ENCODE measurements around the gene LINGO4.

The LINGO4 gene

DNA sequence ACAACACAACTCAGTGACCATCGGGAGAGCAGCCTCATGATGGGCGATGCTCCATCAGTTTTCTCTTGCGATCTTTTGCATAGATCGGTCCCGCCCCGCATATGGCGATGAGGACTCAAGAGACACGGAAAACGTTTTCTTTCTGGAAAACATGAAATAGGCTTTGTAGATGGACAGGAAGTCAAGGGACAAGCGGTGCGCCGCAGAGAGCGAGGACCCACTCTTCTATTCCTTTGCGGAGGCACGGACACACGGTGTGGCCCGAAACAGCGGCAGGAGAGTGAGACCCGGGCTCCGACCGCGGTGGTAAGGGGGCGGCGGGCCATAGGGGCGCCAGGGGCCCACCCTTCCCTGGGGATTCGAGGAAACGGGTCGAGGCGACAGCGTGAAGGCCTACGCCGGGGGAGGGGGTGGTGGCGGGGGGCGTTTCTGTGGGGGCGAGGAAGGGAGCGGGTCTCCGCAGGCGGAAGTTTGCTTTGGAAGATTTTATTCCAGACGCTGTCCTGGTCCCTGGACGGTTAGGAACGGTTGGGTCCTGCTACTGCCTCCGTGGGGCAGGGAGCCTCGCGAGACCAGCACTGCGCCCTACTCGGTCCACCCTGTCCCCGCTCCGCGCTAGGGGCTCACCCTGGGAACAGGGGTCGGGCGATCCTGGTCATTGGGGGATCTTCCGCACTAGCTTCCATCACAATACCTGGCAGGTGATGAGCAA is 14.1 kb downstream of the LINGO4 start (continued):
- TF ChIP-seq, protein P1, sequence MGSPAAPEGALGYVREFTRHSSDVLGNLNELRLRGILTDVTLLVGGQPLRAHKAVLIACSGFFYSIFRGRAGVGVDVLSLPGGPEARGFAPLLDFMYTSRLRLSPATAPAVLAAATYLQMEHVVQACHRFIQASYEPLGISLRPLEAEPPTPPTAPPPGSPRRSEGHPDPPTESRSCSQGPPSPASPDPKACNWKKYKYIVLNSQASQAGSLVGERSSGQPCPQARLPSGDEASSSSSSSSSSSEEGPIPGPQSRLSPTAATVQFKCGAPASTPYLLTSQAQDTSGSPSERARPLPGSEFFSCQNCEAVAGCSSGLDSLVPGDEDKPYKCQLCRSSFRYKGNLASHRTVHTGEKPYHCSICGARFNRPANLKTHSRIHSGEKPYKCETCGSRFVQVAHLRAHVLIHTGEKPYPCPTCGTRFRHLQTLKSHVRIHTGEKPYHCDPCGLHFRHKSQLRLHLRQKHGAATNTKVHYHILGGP (tag by site-specific recombination; IDR thresholded peaks at IDR 0.05) = no peak
- TF ChIP-seq, protein P2, sequence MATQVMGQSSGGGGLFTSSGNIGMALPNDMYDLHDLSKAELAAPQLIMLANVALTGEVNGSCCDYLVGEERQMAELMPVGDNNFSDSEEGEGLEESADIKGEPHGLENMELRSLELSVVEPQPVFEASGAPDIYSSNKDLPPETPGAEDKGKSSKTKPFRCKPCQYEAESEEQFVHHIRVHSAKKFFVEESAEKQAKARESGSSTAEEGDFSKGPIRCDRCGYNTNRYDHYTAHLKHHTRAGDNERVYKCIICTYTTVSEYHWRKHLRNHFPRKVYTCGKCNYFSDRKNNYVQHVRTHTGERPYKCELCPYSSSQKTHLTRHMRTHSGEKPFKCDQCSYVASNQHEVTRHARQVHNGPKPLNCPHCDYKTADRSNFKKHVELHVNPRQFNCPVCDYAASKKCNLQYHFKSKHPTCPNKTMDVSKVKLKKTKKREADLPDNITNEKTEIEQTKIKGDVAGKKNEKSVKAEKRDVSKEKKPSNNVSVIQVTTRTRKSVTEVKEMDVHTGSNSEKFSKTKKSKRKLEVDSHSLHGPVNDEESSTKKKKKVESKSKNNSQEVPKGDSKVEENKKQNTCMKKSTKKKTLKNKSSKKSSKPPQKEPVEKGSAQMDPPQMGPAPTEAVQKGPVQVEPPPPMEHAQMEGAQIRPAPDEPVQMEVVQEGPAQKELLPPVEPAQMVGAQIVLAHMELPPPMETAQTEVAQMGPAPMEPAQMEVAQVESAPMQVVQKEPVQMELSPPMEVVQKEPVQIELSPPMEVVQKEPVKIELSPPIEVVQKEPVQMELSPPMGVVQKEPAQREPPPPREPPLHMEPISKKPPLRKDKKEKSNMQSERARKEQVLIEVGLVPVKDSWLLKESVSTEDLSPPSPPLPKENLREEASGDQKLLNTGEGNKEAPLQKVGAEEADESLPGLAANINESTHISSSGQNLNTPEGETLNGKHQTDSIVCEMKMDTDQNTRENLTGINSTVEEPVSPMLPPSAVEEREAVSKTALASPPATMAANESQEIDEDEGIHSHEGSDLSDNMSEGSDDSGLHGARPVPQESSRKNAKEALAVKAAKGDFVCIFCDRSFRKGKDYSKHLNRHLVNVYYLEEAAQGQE (tag by site-specific recombination; IDR thresholded peaks at IDR 0.05) = no peak
- TF ChIP-seq IKZF3 (tag by site-specific recombination; IDR thresholded peaks at IDR 0.05) (no peak), ZNF623 (tag by site-specific recombination; IDR thresholded peaks at IDR 0.05) (no peak), ZBTB20 (tag by site-specific recombination; IDR thresholded peaks at IDR 0.05) (peak; percentile 63; the same call in 1 of the 2 replicates), ZNF335 (tag by site-specific recombination; conservative IDR thresholded peaks at IDR 0.05) (peak; percentile 87), BCL11A (tag by site-specific recombination; IDR thresholded peaks at IDR 0.05; ENCODE audit: low read depth) (no peak), ZNF214 (tag by site-specific recombination; IDR thresholded peaks at IDR 0.05; ENCODE audit: borderline replicate concordance) (no peak), ZFP69B (tag by site-specific recombination; IDR thresholded peaks at IDR 0.05) (peak; percentile 77), OSR2 (tag by site-specific recombination; IDR thresholded peaks at IDR 0.05) (no peak), GLIS2 (tag by site-specific recombination; IDR thresholded peaks at IDR 0.05) (peak; percentile 50; the same call in 1 of the 2 replicates), ZNF248 (tag by site-specific recombination; IDR thresholded peaks at IDR 0.05) (no peak), KLF9 (tag by site-specific recombination; IDR thresholded peaks at IDR 0.05; ENCODE audit: low read depth) (peak; percentile 31; the same call in 1 of the 2 replicates), ZNF777 (tag by site-specific recombination; IDR thresholded peaks at IDR 0.05; ENCODE audit: borderline replicate concordance) (no peak; the same call in 1 of the 2 replicates), ZNF433 (tag by site-specific recombination; IDR thresholded peaks at IDR 0.05; ENCODE audit: low read depth) (no peak), ZNF274 (IDR thresholded peaks at IDR 0.05; ENCODE audit: low read length) (no peak), ZNF274 (tag by site-specific recombination; IDR thresholded peaks at IDR 0.05; ENCODE audit: borderline replicate concordance) (no peak), ZNF549 (tag by site-specific recombination; IDR thresholded peaks at IDR 0.05) (no peak), ZNF37A (tag by site-specific recombination; IDR thresholded peaks at IDR 0.05) (no peak)
- TF ChIP-seq, protein P3, sequence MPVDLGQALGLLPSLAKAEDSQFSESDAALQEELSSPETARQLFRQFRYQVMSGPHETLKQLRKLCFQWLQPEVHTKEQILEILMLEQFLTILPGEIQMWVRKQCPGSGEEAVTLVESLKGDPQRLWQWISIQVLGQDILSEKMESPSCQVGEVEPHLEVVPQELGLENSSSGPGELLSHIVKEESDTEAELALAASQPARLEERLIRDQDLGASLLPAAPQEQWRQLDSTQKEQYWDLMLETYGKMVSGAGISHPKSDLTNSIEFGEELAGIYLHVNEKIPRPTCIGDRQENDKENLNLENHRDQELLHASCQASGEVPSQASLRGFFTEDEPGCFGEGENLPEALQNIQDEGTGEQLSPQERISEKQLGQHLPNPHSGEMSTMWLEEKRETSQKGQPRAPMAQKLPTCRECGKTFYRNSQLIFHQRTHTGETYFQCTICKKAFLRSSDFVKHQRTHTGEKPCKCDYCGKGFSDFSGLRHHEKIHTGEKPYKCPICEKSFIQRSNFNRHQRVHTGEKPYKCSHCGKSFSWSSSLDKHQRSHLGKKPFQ (tag by site-specific recombination; IDR thresholded peaks at IDR 0.05) = no peak
- TF ChIP-seq, protein P4, sequence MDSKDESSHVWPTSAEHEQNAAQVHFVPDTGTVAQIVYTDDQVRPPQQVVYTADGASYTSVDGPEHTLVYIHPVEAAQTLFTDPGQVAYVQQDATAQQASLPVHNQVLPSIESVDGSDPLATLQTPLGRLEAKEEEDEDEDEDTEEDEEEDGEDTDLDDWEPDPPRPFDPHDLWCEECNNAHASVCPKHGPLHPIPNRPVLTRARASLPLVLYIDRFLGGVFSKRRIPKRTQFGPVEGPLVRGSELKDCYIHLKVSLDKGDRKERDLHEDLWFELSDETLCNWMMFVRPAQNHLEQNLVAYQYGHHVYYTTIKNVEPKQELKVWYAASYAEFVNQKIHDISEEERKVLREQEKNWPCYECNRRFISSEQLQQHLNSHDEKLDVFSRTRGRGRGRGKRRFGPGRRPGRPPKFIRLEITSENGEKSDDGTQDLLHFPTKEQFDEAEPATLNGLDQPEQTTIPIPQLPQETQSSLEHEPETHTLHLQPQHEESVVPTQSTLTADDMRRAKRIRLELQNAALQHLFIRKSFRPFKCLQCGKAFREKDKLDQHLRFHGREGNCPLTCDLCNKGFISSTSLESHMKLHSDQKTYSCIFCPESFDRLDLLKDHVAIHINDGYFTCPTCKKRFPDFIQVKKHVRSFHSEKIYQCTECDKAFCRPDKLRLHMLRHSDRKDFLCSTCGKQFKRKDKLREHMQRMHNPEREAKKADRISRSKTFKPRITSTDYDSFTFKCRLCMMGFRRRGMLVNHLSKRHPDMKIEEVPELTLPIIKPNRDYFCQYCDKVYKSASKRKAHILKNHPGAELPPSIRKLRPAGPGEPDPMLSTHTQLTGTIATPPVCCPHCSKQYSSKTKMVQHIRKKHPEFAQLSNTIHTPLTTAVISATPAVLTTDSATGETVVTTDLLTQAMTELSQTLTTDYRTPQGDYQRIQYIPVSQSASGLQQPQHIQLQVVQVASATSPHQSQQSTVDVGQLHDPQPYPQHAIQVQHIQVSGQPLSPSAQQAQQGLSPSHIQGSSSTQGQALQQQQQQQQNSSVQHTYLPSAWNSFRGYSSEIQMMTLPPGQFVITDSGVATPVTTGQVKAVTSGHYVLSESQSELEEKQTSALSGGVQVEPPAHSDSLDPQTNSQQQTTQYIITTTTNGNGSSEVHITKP (tag by site-specific recombination; IDR thresholded peaks at IDR 0.05) = no peak; the same call in 1 of the 2 replicates
- TF ChIP-seq, protein P5, sequence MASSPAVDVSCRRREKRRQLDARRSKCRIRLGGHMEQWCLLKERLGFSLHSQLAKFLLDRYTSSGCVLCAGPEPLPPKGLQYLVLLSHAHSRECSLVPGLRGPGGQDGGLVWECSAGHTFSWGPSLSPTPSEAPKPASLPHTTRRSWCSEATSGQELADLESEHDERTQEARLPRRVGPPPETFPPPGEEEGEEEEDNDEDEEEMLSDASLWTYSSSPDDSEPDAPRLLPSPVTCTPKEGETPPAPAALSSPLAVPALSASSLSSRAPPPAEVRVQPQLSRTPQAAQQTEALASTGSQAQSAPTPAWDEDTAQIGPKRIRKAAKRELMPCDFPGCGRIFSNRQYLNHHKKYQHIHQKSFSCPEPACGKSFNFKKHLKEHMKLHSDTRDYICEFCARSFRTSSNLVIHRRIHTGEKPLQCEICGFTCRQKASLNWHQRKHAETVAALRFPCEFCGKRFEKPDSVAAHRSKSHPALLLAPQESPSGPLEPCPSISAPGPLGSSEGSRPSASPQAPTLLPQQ (tag by site-specific recombination; IDR thresholded peaks at IDR 0.05) = peak; percentile 81
- TF ChIP-seq, protein P6, sequence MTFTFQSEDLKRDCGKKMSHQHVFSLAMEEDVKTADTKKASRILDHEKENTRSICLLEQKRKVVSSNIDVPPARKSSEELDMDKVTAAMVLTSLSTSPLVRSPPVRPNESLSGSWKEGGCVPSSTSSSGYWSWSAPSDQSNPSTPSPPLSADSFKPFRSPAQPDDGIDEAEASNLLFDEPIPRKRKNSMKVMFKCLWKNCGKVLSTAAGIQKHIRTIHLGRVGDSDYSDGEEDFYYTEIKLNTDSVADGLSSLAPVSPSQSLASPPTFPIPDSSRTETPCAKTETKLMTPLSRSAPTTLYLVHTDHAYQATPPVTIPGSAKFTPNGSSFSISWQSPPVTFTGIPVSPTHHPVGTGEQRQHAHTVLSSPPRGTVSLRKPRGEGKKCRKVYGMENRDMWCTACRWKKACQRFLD (tag by site-specific recombination; IDR thresholded peaks at IDR 0.05) = no peak
- TF ChIP-seq, protein P7, sequence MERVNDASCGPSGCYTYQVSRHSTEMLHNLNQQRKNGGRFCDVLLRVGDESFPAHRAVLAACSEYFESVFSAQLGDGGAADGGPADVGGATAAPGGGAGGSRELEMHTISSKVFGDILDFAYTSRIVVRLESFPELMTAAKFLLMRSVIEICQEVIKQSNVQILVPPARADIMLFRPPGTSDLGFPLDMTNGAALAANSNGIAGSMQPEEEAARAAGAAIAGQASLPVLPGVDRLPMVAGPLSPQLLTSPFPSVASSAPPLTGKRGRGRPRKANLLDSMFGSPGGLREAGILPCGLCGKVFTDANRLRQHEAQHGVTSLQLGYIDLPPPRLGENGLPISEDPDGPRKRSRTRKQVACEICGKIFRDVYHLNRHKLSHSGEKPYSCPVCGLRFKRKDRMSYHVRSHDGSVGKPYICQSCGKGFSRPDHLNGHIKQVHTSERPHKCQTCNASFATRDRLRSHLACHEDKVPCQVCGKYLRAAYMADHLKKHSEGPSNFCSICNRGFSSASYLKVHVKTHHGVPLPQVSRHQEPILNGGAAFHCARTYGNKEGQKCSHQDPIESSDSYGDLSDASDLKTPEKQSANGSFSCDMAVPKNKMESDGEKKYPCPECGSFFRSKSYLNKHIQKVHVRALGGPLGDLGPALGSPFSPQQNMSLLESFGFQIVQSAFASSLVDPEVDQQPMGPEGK (tag by site-specific recombination; IDR thresholded peaks at IDR 0.05) = peak; percentile 60; the same call in 1 of the 2 replicates

All from HEK293 (cell line).